Colonic mucosa (tissue), 2 donors: ENCODE data around the gene FCGBP. TPM values are rescaled to one million over a fixed set of nuclear protein-coding genes. Genes with fewer than 3 reads are reported as not detected.

Experiments used
- total RNA-seq, 2 donors: library from RNA; stranded (reverse); fragmentation: NEBNext Ultra II Directional in 1 of 2; extraction: Animal tissue kit (Norgen Biotek cat#: 25700) in 1 of 2; gene quantifications; one replicate each; pipeline ENCODE4 v1.2.1, GENCODE V29; 2021
- donor health status: DM: no; HTN: no; CAD: no.
- donor health status: DM: no; HTN: no; CAD: no.

Gene FCGBP
- total RNA-seq, 2 donors from 2014 or later: 2,896 to 3,903 TPM

Other genes starting within 250 kb of the FCGBP start
- gene LGALS14, start 230.2 kb downstream of the FCGBP start, total RNA-seq: not detected
- gene CLC, start 196.6 kb downstream of the FCGBP start, total RNA-seq: under 1 TPM in 1 of 2 donors, not detected in 1; 0.56 TPM
- gene LEUTX, start 155.8 kb downstream of the FCGBP start, total RNA-seq: not detected
- 10 to 100 TPM; 11.8 to 12.7 TPM for gene DYRK1B, start 100.5 kb downstream of the FCGBP start, total RNA-seq
- 100 to 1,000 TPM; 155 to 297 TPM for gene FBL, start 88.3 kb downstream of the FCGBP start, total RNA-seq
- 100 to 1,000 TPM in 1 of 2 donors, 10 to 100 TPM in 1; 87.3 to 143 TPM for gene PSMC4, start 36.5 kb upstream of the FCGBP start, total RNA-seq
- 1 to 10 TPM; 1.1 to 1.3 TPM for gene ZNF546, start 62.4 kb upstream of the FCGBP start, total RNA-seq
- gene ZNF780B, start 121.6 kb upstream of the FCGBP start, total RNA-seq: 10 to 100 TPM; 14.3 to 21.7 TPM
- gene ZNF780A, start 156.3 kb upstream of the FCGBP start, total RNA-seq: 10 to 100 TPM; 13.1 to 13.4 TPM